ENCODE data around the gene PLCB1.
"Not testable (repeated sequence)": the region's sequence is repeated elsewhere in the genome, so short reads cannot be mapped to it uniquely, and the experiment has no call there.

The PLCB1 gene

DNA sequence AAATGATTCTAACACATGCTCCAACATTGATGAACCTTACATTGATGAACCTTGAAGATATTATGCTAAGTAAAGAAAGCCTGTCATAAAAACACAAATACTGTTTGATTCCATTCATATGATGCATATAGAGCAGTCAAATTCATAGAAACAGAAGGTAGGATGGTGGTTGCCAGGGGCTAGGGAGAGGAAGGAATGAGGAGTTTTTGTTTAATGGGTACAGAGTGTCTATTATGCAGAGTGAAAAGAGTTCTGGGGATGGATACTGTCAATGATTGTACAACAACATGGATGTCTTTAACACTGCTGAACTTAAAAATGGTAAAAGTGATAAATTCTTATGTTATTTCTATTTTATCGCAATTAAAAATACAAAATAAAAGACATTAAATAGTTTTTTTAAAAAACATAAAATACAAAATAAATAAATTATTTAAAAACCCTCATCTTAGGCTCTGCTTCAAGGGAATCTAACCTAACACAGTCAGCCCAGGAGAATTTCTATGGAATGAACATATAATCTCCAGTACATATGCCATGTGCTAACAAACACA lies 451.0 kb downstream of the PLCB1 start:
- Mint-ChIP-seq H3K4me3 (no peak overlapping the region), H3K4me1 (peaks cover 5% of the 10 kb centered on the region), H3K36me3 (ENCODE audit: low read depth) (no peaks in the 10 kb centered on the region), H3K27ac (no peak overlapping the region), H3K27me3 (ENCODE audit: low read depth, poor library complexity) (peaks cover 6% of the 10 kb centered on the region), H3K9me3 (no peaks in the 10 kb centered on the region)
- TF ChIP-seq, protein P1, sequence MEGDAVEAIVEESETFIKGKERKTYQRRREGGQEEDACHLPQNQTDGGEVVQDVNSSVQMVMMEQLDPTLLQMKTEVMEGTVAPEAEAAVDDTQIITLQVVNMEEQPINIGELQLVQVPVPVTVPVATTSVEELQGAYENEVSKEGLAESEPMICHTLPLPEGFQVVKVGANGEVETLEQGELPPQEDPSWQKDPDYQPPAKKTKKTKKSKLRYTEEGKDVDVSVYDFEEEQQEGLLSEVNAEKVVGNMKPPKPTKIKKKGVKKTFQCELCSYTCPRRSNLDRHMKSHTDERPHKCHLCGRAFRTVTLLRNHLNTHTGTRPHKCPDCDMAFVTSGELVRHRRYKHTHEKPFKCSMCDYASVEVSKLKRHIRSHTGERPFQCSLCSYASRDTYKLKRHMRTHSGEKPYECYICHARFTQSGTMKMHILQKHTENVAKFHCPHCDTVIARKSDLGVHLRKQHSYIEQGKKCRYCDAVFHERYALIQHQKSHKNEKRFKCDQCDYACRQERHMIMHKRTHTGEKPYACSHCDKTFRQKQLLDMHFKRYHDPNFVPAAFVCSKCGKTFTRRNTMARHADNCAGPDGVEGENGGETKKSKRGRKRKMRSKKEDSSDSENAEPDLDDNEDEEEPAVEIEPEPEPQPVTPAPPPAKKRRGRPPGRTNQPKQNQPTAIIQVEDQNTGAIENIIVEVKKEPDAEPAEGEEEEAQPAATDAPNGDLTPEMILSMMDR (IDR thresholded peaks at IDR 0.05) = no peak
- DNase-seq = no peak

DNA sequence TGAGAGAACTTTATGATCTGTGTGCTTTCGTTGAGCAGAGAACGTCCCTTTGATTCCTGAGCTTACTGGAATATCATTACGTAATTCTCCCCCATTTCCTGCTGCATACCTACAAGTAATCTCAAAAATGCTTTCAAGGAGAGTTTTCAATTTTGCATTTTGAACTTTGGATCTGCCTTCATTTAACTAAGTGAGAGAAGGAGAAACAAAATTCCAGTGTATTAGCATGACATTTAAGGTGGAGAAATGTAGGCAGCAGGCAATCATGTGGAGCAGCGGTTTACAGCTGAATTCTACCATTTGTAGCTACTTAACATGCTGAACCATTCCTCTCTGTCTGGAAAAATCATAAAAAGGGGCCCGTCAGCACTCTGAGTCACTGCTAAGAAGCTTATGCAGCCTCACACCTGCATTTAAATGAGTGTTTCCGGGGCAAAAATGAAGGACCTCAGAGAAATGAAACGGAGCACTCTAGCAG lies 451.5 kb downstream of the PLCB1 start:
- Mint-ChIP-seq H3K27ac (no peak overlapping the region), H3K27me3 (ENCODE audit: low read depth, poor library complexity) (peaks cover 6% of the 10 kb centered on the region), H3K4me1 (peaks cover 5% of the 10 kb centered on the region), H3K4me3 (no peak overlapping the region), H3K9me3 (no peaks in the 10 kb centered on the region), H3K36me3 (ENCODE audit: low read depth) (no peaks in the 10 kb centered on the region)
- TF ChIP-seq, protein P1 (IDR thresholded peaks at IDR 0.05) = no peak
- DNase-seq = no peak

DNA sequence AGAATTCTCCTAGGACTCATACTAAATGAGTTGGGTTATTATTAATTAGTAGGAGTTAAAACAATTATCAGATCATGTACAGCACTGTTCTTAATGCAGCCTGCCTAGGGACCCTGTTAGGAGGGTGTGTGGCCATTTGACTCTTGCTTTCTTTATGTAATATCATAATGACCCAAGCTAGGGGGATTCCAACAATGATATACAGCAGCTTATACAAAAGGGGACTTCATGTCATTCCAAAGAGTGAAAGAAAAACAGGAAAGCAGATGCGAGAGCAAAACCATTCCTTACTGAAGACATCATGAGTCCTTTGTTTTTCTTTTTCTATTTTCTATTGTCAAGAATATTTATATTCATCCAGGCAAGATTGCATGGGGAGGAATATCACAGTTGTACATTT lies 455.2 kb downstream of the PLCB1 start:
- Mint-ChIP-seq H3K27ac (no peak overlapping the region), H3K36me3 (ENCODE audit: low read depth) (no peaks in the 10 kb centered on the region), H3K4me3 (no peak overlapping the region)

DNA sequence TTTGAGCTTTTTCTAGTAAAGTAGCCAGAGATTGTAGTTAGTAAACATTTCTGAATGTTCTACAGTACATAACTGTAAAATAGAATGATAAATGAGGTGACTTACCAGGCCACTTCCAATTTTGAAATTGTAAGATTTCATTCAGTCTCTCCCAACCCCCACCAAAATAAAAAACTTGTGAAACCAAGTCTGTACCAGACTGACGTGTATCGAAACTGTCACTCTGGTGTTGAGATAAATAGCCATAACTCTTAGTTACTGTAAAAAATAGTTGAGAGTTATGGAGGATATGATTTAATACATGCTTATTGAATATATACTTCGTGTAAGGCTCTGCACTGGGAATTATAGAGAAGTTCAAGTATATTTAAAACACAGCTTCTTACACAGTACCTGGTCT lies 455.7 kb downstream of the PLCB1 start:
- Mint-ChIP-seq H3K27me3 (ENCODE audit: low read depth, poor library complexity) (peaks cover 2% of the 10 kb centered on the region), H3K36me3 (ENCODE audit: low read depth) (no peaks in the 10 kb centered on the region), H3K4me1 (peaks cover 4% of the 10 kb centered on the region), H3K4me3 (no peak overlapping the region), H3K27ac (no peak overlapping the region), H3K9me3 (peaks cover 6% of the 10 kb centered on the region)
- TF ChIP-seq, protein P1 (IDR thresholded peaks at IDR 0.05) = no peak
- no peak for DNase-seq

More for the DNA sequence above, 455.2 kb downstream of the PLCB1 start:
- DNase-seq = no peak
- Mint-ChIP-seq H3K27me3 (ENCODE audit: low read depth, poor library complexity) (peaks cover 6% of the 10 kb centered on the region), H3K9me3 (peaks cover 6% of the 10 kb centered on the region), H3K4me1 (peaks cover 5% of the 10 kb centered on the region)
- TF ChIP-seq, protein P1 (IDR thresholded peaks at IDR 0.05) = no peak

DNA sequence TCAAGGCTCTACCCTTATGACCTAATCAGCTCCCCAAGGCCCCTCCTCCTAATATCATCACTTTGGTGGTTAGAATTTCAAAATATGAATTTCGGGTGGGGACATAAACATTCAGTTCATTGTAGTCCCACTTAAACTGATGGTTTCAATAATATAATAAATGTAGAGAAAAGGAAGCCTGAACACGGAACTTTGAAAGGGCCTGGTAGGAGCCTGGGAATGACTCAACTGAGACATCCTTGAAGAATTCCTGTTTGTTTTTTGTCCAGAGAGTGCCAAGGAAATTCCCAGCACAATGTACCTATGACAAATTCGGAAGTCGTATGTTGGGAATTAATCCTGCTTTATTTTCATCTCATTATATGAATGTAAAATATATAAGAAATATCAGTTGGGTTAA lies 457.9 kb downstream of the PLCB1 start:
- peaks cover 14% of the 10 kb centered on the region for H3K9me3 Mint-ChIP-seq
- no peaks in the 10 kb centered on the region for H3K4me1 Mint-ChIP-seq
- no peak overlapping the region for H3K27ac Mint-ChIP-seq
- H3K27me3 Mint-ChIP-seq (ENCODE audit: low read depth, poor library complexity) = no peaks in the 10 kb centered on the region
- H3K4me3 Mint-ChIP-seq = no peak overlapping the region
- TF ChIP-seq, protein P1 (IDR thresholded peaks at IDR 0.05) = no peak
- H3K36me3 Mint-ChIP-seq (ENCODE audit: low read depth) = no peaks in the 10 kb centered on the region
- no peak for DNase-seq

DNA sequence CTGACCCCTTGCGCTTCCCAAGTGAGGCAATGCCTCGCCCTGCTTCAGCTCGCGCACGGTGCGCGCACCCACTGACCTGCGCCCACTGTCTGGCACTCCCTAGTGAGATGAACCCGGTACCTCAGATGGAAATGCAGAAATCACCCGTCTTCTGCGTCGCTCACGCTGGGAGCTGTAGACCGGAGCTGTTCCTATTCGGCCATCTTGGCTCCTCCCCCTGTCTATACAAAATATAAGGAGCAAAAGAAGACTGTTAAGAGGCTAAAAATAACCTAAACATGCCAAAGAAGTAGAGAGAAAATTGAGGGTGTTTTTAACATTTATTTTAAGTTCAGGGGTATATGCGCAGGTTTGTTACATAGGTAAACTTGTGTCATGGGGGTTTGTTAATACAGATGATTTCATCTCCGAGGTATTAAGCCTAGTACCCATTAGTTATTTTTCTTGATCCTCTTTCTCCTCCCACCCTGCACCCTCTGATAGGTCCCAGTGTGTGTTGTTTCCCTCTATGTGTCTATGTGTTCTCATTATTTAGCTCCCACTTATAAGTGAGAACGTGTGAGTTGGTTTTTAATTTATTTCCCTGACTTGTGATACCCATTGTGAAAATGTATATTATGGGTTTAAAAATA lies 469.0 kb downstream of the PLCB1 start:
- peaks cover 12% of the 10 kb centered on the region for H3K4me1 Mint-ChIP-seq
- H3K27me3 Mint-ChIP-seq (ENCODE audit: low read depth, poor library complexity); DNase-seq: not testable (repeated sequence)
- H3K27ac Mint-ChIP-seq = peak overlapping the region; percentile 54
- H3K4me3 Mint-ChIP-seq = peak overlapping the region; percentile 88
- H3K36me3 Mint-ChIP-seq (ENCODE audit: low read depth) = peaks cover 36% of the 10 kb centered on the region
- H3K9me3 Mint-ChIP-seq = peaks cover 28% of the 10 kb centered on the region
